ENCODE data around the gene CASTOR1. TPM values are rescaled to one million over a fixed set of nuclear protein-coding genes. Genes with fewer than 3 reads are reported as not detected.

Gene CASTOR1
- total RNA-seq, 6 experiments from 2014 or later = 4.5 to 8.1 (median 5.7) TPM

- H3K27ac Mint-ChIP-seq = peak overlapping the region; percentile 69
- TF ChIP-seq, protein P1, sequence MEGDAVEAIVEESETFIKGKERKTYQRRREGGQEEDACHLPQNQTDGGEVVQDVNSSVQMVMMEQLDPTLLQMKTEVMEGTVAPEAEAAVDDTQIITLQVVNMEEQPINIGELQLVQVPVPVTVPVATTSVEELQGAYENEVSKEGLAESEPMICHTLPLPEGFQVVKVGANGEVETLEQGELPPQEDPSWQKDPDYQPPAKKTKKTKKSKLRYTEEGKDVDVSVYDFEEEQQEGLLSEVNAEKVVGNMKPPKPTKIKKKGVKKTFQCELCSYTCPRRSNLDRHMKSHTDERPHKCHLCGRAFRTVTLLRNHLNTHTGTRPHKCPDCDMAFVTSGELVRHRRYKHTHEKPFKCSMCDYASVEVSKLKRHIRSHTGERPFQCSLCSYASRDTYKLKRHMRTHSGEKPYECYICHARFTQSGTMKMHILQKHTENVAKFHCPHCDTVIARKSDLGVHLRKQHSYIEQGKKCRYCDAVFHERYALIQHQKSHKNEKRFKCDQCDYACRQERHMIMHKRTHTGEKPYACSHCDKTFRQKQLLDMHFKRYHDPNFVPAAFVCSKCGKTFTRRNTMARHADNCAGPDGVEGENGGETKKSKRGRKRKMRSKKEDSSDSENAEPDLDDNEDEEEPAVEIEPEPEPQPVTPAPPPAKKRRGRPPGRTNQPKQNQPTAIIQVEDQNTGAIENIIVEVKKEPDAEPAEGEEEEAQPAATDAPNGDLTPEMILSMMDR (IDR thresholded peaks at IDR 0.05) = no peak
- H3K4me3 Mint-ChIP-seq = no peak overlapping the region
- peaks cover 1% of the 10 kb centered on the region; the same call in 1 of the 2 replicates for H3K27me3 Mint-ChIP-seq (ENCODE audit: insufficient read depth)
- peaks cover 46% of the 10 kb centered on the region for H3K4me1 Mint-ChIP-seq (ENCODE audit: low read depth)
- H3K9me3 Mint-ChIP-seq = no peaks in the 10 kb centered on the region
- H3K36me3 Mint-ChIP-seq (ENCODE audit: low read depth) = no peaks in the 10 kb centered on the region; the same call in 1 of the 2 replicates
- DNase-seq = peak; percentile 39
Observed at GRCh38 chr22:30301995-30302809, 12.9 kb upstream of the CASTOR1 start.

DNA sequence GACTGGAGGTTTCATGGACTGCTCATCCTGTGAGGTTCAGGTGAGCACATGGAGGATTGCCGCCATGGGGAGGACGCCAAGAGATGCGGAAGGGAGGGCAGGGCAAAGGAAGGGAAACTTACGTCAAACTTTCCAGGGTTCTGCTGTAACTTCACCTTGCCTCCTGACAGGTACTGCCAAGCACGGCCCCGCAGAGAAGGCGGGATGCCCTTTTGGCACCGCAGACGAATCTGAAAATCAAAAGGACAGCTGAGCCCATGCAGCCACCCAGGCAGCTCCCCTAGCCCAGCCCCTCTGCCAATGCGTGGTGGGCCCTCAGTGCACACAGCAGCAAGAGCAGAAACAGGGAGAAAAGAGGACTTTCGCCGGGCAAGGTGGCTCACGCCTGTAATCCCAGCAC is 10.0 kb upstream of the CASTOR1 start:
- TF ChIP-seq, protein P1 (IDR thresholded peaks at IDR 0.05) = no peak
- H3K27ac Mint-ChIP-seq = no peak overlapping the region
- peaks cover 4% of the 10 kb centered on the region; the same call in 1 of the 2 replicates for H3K36me3 Mint-ChIP-seq (ENCODE audit: low read depth)
- no peak overlapping the region for H3K4me3 Mint-ChIP-seq
- peaks cover 4% of the 10 kb centered on the region; the same call in 1 of the 2 replicates for H3K27me3 Mint-ChIP-seq (ENCODE audit: insufficient read depth)
- no peaks in the 10 kb centered on the region for H3K9me3 Mint-ChIP-seq
- DNase-seq = no peak
- H3K4me1 Mint-ChIP-seq (ENCODE audit: low read depth) = peaks cover 18% of the 10 kb centered on the region

DNA sequence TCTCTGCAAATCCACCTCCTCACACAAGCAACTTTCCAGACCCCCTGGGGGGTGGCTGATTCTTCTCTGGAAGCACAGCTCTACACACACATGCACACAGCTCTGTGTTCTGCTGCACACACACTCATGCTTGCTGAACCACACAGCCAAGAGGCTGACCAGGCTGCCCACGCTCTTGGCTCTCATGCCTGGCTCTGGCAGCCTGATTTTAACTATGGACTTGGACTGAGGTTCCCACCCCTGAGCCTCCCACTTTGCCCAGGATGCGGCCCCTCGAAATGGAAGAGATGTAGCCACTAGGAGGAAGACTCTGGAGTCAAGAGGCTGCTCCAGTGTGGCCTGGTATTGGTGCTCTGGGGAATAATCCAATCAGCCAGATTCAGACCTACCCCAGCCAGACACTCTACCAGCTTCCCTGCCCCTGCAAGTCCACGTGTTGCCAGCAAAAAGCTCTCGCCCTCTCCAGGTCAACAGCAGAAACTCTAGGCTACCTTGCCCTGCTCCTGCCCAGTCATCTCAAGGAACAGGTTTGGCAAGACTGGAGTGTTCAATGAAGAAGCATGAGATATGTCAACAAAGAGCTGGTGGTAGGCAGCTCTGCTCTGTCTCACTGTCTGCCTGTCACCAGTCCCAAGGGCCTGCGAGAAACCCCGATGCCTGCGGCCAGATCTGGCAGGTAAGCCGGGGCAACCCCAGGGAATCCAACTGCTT is 8.8 kb upstream of the CASTOR1 start:
- Mint-ChIP-seq H3K27me3 (ENCODE audit: insufficient read depth) (peaks cover 4% of the 10 kb centered on the region), H3K9me3 (no peaks in the 10 kb centered on the region), H3K4me1 (ENCODE audit: low read depth) (peaks cover 18% of the 10 kb centered on the region), H3K27ac (no peak overlapping the region), H3K36me3 (ENCODE audit: low read depth) (peaks cover 11% of the 10 kb centered on the region; the same call in 1 of the 2 replicates), H3K4me3 (no peak overlapping the region)
- DNase-seq = no peak
- TF ChIP-seq, protein P1 (IDR thresholded peaks at IDR 0.05) = no peak

GRCh38 chr22:30297276-30297990 is 8.1 kb upstream of the CASTOR1 start:
- H3K27ac Mint-ChIP-seq = no peak overlapping the region
- DNase-seq = no peak
- no peaks in the 10 kb centered on the region for H3K9me3 Mint-ChIP-seq
- peaks cover 14% of the 10 kb centered on the region; the same call in 1 of the 2 replicates for H3K36me3 Mint-ChIP-seq (ENCODE audit: low read depth)
- peaks cover 4% of the 10 kb centered on the region for H3K27me3 Mint-ChIP-seq (ENCODE audit: insufficient read depth)
- peaks cover 13% of the 10 kb centered on the region for H3K4me1 Mint-ChIP-seq (ENCODE audit: low read depth)
- no peak overlapping the region for H3K4me3 Mint-ChIP-seq
- TF ChIP-seq, protein P1 (IDR thresholded peaks at IDR 0.05) = no peak

DNA sequence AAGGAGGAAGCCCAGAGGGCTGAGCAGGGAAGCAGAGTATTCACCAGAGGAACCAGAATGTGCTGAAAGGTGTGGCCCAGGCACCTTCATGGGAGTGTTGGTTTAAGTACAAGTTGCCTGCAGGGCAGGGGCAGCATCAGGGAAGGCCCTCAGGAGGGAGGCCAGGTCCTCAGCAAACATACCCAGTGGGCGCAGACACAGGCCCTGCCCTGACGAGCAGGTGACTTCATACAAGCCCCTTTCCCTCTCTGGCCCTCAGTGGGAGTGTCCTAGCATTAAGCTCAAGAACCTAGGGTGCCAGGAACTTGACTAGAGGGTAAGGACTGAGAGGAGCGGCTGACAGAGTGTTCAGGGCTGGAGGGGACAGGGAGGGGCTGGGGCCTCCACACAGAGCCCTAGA is 7.5 kb upstream of the CASTOR1 start:
- TF ChIP-seq, protein P1 (IDR thresholded peaks at IDR 0.05) = no peak
- Mint-ChIP-seq H3K27ac (no peak overlapping the region), H3K4me1 (ENCODE audit: low read depth) (peaks cover 7% of the 10 kb centered on the region), H3K36me3 (ENCODE audit: low read depth) (peaks cover 14% of the 10 kb centered on the region; the same call in 1 of the 2 replicates), H3K9me3 (no peaks in the 10 kb centered on the region), H3K27me3 (ENCODE audit: insufficient read depth) (peaks cover 4% of the 10 kb centered on the region), H3K4me3 (no peak overlapping the region)
- no peak for DNase-seq
